Choroid plexus epithelial cell (primary cell): ENCODE data around the gene PRSS33.

Experiments used
- DNase-seq: peaks from one replicate; pipeline ENCODE4 v3.0.0-alpha.2; 2010; ENCODE audit warnings: low read depth
- H3K4me3 ChIP-seq: 2 replicates; pipeline ENCODE4 v1.5.1; 2011; ENCODE audit warnings: low read depth, mild to moderate bottlenecking, control low read depth, low read length, moderate library complexity
- TF ChIP-seq, protein P1 (sequence below): conservative IDR thresholded peaks from 2 replicates; pipeline ENCODE4 v1.5.1; 2011; ENCODE audit warnings: low read depth, mild to moderate bottlenecking, control low read depth, inconsistent platforms, low read length, moderate library complexity

PRSS33 gene

DNA sequence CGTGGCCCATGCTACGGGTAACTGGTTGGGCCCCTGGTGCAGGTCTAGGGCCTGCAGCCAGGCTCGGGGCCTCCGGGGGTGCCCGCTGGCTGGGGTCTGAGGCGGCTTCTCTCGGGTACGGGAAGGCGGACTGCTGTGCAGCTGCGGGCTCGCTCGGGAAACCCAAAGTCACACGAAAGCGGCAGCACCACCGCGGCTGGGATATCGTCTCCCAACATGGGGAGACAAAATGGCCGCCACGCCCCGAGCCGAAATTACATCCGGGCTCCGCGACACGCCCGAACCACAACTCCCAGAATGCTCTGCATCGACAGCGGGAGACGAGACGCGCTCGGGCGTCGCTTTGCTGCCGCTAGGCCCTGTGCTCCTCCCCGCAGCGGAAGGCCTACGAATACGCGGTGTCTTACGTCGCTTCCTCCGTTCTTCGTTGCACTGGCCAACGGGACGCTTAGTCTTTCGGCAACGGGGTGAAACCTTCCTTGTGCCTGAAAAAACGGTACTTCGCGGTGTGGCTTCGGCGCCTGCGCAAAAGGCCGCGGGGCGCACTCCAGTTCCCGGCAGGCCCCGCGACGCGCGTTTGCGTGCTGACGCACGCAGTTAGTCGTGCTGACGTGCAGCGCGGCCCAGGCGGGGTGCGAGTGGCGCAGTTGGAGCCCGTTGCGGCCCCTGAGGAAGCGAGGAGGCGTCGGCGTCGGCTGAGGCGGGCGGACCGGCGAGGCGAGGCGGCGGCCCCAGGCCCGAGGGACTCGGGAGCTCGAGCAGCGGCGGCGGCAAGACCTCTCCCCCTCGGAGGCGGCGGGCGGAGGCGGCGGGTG is 35.1 kb downstream of the PRSS33 start, which contains the start of gene SRRM2:
Gene SRRM2 (plus strand): TSS at position 604 of the 815 bp plus-strand sequence. CDS start 3,727 bp downstream, outside the sequence.
- peak; percentile 97 for DNase-seq
- H3K4me3 ChIP-seq: peak within 1 kb of the TSS; percentile 92
- TF ChIP-seq, protein P1, sequence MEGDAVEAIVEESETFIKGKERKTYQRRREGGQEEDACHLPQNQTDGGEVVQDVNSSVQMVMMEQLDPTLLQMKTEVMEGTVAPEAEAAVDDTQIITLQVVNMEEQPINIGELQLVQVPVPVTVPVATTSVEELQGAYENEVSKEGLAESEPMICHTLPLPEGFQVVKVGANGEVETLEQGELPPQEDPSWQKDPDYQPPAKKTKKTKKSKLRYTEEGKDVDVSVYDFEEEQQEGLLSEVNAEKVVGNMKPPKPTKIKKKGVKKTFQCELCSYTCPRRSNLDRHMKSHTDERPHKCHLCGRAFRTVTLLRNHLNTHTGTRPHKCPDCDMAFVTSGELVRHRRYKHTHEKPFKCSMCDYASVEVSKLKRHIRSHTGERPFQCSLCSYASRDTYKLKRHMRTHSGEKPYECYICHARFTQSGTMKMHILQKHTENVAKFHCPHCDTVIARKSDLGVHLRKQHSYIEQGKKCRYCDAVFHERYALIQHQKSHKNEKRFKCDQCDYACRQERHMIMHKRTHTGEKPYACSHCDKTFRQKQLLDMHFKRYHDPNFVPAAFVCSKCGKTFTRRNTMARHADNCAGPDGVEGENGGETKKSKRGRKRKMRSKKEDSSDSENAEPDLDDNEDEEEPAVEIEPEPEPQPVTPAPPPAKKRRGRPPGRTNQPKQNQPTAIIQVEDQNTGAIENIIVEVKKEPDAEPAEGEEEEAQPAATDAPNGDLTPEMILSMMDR: no peak

DNA sequence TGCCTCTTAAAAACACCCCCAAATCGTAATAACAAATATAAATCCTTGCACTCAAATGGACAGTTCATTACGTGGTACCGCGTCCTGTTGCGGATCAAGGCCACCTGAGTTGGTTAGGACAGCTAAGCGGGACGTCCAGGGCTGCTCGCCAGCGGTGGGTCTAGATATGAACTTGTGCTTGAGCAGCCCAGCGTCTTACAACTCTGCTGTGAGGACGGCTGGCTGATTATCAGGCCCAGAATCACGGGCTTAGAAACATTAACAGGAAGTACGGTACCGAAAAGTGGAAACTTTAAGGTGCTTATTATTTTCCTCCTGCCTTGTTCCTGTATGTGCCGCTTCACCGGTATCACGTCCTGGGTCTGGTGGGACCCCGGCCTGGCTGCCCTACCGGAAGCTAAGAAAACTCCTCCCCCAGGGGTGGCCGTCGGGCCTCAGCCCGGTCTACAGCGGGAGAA is 35.8 kb downstream of the PRSS33 start:
- H3K4me3 ChIP-seq: peak overlapping the region; percentile 92
- DNase-seq: no peak
- TF ChIP-seq, protein P1: no peak

DNA sequence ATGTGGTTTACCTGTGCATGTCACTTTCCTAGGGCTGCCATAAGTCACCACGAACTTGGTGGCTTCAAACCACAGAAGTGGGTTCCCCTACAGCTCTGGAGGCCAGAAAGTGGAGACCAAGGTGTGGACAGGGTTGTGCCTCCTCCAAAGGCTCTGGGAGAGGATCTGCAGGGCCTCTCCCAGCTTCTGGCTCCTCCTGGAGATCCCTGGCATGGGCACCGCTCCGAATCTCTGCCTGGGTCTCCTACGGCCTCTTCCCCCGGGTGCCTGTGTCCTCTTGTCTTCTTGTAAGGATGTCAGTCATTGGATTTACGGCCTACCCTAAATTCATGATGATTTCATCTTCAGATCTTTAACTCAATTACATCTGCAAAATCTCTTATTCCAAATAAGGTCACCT is 37.4 kb downstream of the PRSS33 start:
- TF ChIP-seq, protein P1: no peak

DNA sequence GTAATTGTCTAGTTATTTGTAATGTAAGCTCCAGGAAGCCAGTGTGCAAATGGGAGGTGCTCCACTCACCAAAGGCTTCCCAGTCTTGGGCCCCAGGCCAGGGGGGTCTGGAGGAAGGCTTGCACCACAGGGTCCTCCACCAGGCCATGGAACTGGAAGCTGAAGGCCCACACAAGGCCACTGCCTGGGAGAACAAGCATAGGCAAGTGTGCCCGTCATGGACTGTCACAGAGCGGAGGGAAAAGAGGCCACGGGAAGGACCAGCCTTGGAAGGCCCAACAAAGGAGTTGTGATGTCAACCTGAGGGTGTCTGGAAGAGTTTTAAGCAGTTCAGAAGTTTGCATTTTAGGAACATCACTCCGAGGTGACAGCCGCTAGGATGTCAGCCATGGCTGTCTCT is 37.9 kb downstream of the PRSS33 start:
- no peak for DNase-seq
- H3K4me3 ChIP-seq: no peak overlapping the region
- TF ChIP-seq, protein P1: no peak

More for the DNA sequence above, 37.4 kb downstream of the PRSS33 start:
- no peak overlapping the region for H3K4me3 ChIP-seq
- no peak for DNase-seq

DNA sequence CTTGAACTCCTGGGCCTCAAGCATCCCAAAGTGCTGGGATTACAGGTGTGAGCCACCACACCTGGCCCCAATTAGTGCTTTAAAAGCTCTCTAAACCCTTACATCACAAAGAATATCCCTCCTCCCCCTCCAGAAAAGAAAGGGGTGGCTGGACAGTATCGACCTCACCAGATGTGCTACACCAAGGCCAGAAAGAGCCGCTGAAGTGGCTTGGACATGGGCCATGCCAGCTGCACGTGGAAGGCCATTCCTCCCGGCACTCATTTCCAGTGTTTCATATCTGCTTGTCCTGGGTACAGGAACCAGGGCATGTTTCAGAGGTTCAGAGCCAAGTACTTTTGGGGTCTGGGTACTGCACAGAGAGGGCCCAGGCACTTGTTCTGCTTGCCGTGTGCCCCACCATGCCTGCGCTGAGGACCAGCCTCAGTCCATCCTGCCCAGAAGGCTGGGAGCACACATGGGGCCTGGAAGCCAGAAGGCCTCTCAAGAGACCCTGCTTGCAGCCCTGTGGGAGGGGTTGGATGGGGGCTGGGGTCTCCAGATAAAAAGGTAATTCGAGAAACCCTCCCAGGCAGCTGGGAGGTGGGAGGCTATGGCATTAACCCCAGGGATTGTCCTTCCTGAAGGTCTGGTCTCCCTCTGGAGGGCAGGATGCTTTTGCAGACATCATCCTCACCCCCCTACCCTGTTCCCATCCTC is 38.5 kb downstream of the PRSS33 start:
- no peak for DNase-seq
- no peak overlapping the region for H3K4me3 ChIP-seq
- TF ChIP-seq, protein P1: no peak

DNA sequence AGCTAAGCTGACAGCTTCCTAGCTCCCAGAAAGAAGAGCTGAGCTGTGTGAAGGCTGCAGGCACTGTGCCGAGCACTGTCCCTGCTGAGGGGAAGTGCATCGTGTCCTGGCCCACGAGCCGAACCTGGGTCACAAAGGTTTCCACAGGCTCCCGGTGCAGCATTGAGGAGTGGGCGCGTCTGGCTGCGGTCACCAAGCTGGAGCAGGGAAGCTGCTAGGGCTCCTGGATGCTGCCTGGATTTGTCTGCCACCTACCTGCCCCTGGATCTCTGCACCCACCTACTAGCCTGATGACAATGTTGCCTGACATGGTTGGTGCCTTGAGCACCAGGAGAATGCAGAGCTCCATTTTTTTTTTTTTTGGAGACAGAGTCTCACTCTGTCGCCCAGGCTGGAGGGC is 41.4 kb downstream of the PRSS33 start:
- H3K4me3 ChIP-seq: no peak overlapping the region
- no peak for DNase-seq
- TF ChIP-seq, protein P1: no peak
